ENCODE data around the gene FTO.

DNA sequence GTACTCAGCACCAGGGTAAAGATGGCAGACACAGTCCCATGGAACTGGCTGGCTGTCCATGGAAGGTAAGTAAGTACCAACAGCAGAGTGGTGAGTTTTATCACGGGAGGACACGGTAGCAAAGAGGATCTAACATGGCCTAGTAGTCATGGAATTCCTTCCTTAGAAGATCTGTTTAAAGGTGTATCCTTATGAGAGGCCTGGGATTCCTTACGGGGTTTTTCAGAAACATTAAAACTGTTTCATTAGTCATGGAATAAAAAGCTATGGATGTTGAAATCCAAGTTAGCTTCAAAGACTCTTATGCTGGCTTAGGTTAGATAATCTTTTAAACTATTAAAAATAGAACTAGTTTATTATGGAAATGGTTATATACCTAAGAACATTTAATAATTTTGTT lies 7.4 kb downstream of the FTO start:
- TF ChIP-seq POLR2A (IDR thresholded peaks at IDR 0.05; ENCODE audit: control extremely low read depth in 1 of 2, low read depth in 2 of 2, low read length in 2 of 2) (no peak), HDAC2 (IDR thresholded peaks at IDR 0.05; ENCODE audit: borderline replicate concordance in 1 of 2, low read depth in 2 of 2, low read length in 2 of 2) (no peak), CBX8 (IDR thresholded peaks at IDR 0.05; ENCODE audit: borderline replicate concordance, low read depth, low read length) (no peak), SIN3A (conservative IDR thresholded peaks at IDR 0.05 in 1 of 2, IDR thresholded peaks at IDR 0.05 in 1 of 2; ENCODE audit: low read depth in 1 of 2, low read length in 2 of 2) (no peak), YY1 (IDR thresholded peaks at IDR 0.05; ENCODE audit: low read depth, low read length) (no peak), EGR1 (IDR thresholded peaks at IDR 0.05; ENCODE audit: borderline replicate concordance, low read depth, low read length) (no peak), EP300 (IDR thresholded peaks at IDR 0.05; ENCODE audit: borderline replicate concordance in 1 of 2, low read depth in 2 of 2, low read length in 2 of 2) (no peak), KDM5A (IDR thresholded peaks at IDR 0.05; ENCODE audit: low read length) (no peak), GABPA (IDR thresholded peaks at IDR 0.05; ENCODE audit: borderline replicate concordance, insufficient read depth, low read length) (no peak)
- TF ChIP-seq, protein P1, sequence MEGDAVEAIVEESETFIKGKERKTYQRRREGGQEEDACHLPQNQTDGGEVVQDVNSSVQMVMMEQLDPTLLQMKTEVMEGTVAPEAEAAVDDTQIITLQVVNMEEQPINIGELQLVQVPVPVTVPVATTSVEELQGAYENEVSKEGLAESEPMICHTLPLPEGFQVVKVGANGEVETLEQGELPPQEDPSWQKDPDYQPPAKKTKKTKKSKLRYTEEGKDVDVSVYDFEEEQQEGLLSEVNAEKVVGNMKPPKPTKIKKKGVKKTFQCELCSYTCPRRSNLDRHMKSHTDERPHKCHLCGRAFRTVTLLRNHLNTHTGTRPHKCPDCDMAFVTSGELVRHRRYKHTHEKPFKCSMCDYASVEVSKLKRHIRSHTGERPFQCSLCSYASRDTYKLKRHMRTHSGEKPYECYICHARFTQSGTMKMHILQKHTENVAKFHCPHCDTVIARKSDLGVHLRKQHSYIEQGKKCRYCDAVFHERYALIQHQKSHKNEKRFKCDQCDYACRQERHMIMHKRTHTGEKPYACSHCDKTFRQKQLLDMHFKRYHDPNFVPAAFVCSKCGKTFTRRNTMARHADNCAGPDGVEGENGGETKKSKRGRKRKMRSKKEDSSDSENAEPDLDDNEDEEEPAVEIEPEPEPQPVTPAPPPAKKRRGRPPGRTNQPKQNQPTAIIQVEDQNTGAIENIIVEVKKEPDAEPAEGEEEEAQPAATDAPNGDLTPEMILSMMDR (IDR thresholded peaks at IDR 0.05; ENCODE audit: control extremely low read depth in 1 of 3, insufficient read depth in 1 of 3, low read depth in 1 of 3, low read length in 3 of 3), result no peak

All from H1 (cell line).